Thymus (tissue), 11 donors: ENCODE data around the gene RTKN2. TPM values are rescaled to one million over a fixed set of nuclear protein-coding genes. Genes with fewer than 3 reads are reported as not detected.

Experiments used
- DNase-seq, 9 donors: peaks; one replicate each; pipeline ENCODE4 v3.0.0-alpha.2; 2013; ENCODE audit warnings: low spot score in 9 of 9, low read depth in 6 of 9, missing footprints in 1 of 9
- H3K27ac ChIP-seq, 2 donors: one replicate each; pipeline ENCODE4 v1.5.1; 2013; ENCODE audit warnings: control low read depth in 1 of 2, low read depth in 1 of 2, low read length in 1 of 2, mild to moderate bottlenecking in 1 of 2, moderate library complexity in 1 of 2
- H3K27me3 ChIP-seq, 2 donors: one replicate each; pipeline ENCODE4 v1.5.1; 2013; ENCODE audit warnings: low read length in 1 of 2; ENCODE audit not compliant: control insufficient read depth in 2 of 2, insufficient read depth in 1 of 2
- H3K36me3 ChIP-seq, 2 donors: one replicate each; pipeline ENCODE4 v1.5.1; 2013; ENCODE audit warnings: low read length in 1 of 2, mild to moderate bottlenecking in 1 of 2, moderate library complexity in 1 of 2; ENCODE audit not compliant: control insufficient read depth in 2 of 2, insufficient read depth in 2 of 2
- H3K4me1 ChIP-seq, 2 donors: one replicate each; pipeline ENCODE4 v1.5.1; 2013; ENCODE audit warnings: low read length in 2 of 2; ENCODE audit not compliant: control insufficient read depth in 2 of 2, insufficient read depth in 2 of 2
- H3K4me3 ChIP-seq, 2 donors: one replicate each; pipeline ENCODE4 v1.5.1; 2013; ENCODE audit warnings: low read length in 2 of 2, control low read depth in 1 of 2, mild to moderate bottlenecking in 1 of 2
- H3K9me3 ChIP-seq, 2 donors: one replicate each; pipeline ENCODE4 v1.5.1; 2013; ENCODE audit warnings: low read length in 1 of 2, mild to moderate bottlenecking in 1 of 2; ENCODE audit not compliant: control insufficient read depth in 2 of 2, insufficient read depth in 1 of 2
- WGBS: extraction: QIAGEN DNeasy Blood & Tissue Kit; methylation state at CpG from one replicate; pipeline ENCODE4 v1.1.7; 2013; 5-methylcytosine and 5-hydroxymethylcytosine counted together
- polyA plus RNA-seq: library from polyadenylated mRNA; stranded (reverse); fragments of 200-250 nt; gene quantifications from one replicate; pipeline ENCODE4 v1.2.3, GENCODE V29; 2013
- total RNA-seq: library from RNA; stranded (reverse); fragments of 120-200 nt; gene quantifications from one replicate; pipeline ENCODE4 v1.2.4, GENCODE V29; 2013
- donor health status: healthy.

Gene RTKN2
- total and polyA plus RNA-seq, 2 donors, result 5.0 to 6.2 TPM

GRCh38 chr10:62163024-62163423 lies 105.6 kb downstream of the RTKN2 start:
- WGBS, result 98% methylated on average over 2 of the region's 2 CpGs
- Histone ChIP-seq H3K4me1 (no peaks in the 10 kb centered on the region), H3K9me3 (no peaks in the 10 kb centered on the region), H3K27me3 (no peaks in the 10 kb centered on the region), H3K4me3 (no peak overlapping the region), H3K27ac (no peak overlapping the region), H3K36me3 (no peaks in the 10 kb centered on the region)
- DNase-seq, result no peak

- Histone ChIP-seq H3K4me1 (no peaks in the 10 kb centered on the region), H3K9me3 (no peaks in the 10 kb centered on the region), H3K36me3 (no peaks in the 10 kb centered on the region), H3K27me3 (no peaks in the 10 kb centered on the region), H3K27ac (no peak overlapping the region), H3K4me3 (no peak overlapping the region)
- WGBS, result 98% methylated on average over 4 of the region's 4 CpGs
- DNase-seq, result no peak
Measured at GRCh38 chr10:62162261-62162981, 106.2 kb downstream of the RTKN2 start.

- no peaks in the 10 kb centered on the region for H3K27me3 ChIP-seq
- 98% methylated on average over 3 of the region's 3 CpGs for WGBS
- DNase-seq, result no peak
- no peaks in the 10 kb centered on the region for H3K4me1 ChIP-seq
- no peak overlapping the region for H3K27ac ChIP-seq
- no peaks in the 10 kb centered on the region for H3K36me3 ChIP-seq
- H3K4me3 ChIP-seq, result no peak overlapping the region
- peaks cover 0 to 1% of the 10 kb centered on the region in 2 donors for H3K9me3 ChIP-seq
Measured at GRCh38 chr10:62159351-62159750, 109.3 kb downstream of the RTKN2 start.

GRCh38 chr10:62157601-62158000 lies 111.0 kb downstream of the RTKN2 start:
- Histone ChIP-seq H3K9me3 (peaks cover 0 to 1% of the 10 kb centered on the region in 2 donors), H3K27ac (no peak overlapping the region), H3K27me3 (no peaks in the 10 kb centered on the region), H3K4me3 (no peak overlapping the region), H3K36me3 (no peaks in the 10 kb centered on the region), H3K4me1 (no peaks in the 10 kb centered on the region)
- WGBS, result 96% methylated on average over 3 of the region's 3 CpGs
- DNase-seq, result no peak

- WGBS, result 90% methylated on average over 7 of the region's 7 CpGs
- no peaks in the 10 kb centered on the region for H3K27me3 ChIP-seq
- H3K36me3 ChIP-seq, result no peaks in the 10 kb centered on the region
- H3K4me1 ChIP-seq, result no peaks in the 10 kb centered on the region
- peaks cover 0 to 1% of the 10 kb centered on the region in 2 donors for H3K9me3 ChIP-seq
- no peak overlapping the region for H3K27ac ChIP-seq
- no peak for DNase-seq
- no peak overlapping the region for H3K4me3 ChIP-seq
Measured at GRCh38 chr10:62155054-62155680, 113.5 kb downstream of the RTKN2 start.

- Histone ChIP-seq H3K36me3 (no peaks in the 10 kb centered on the region), H3K4me1 (no peaks in the 10 kb centered on the region), H3K27me3 (no peaks in the 10 kb centered on the region), H3K27ac (no peak overlapping the region), H3K9me3 (peaks cover 0 to 1% of the 10 kb centered on the region in 2 donors), H3K4me3 (no peak overlapping the region)
- no peak for DNase-seq
- WGBS, result 100% methylated on average over 2 of the region's 2 CpGs
Measured at GRCh38 chr10:62154231-62154630, 114.4 kb downstream of the RTKN2 start.

GRCh38 chr10:62153191-62153590 lies 115.5 kb downstream of the RTKN2 start:
- Histone ChIP-seq H3K36me3 (no peaks in the 10 kb centered on the region), H3K27ac (no peak overlapping the region), H3K9me3 (peaks cover 0 to 1% of the 10 kb centered on the region in 2 donors), H3K4me3 (no peak overlapping the region), H3K4me1 (peaks cover 0 to 3% of the 10 kb centered on the region in 2 donors), H3K27me3 (no peaks in the 10 kb centered on the region)
- 97% methylated on average over 1 of the region's 1 CpG for WGBS
- DNase-seq, result no peak

GRCh38 chr10:62149621-62150020 lies 119.0 kb downstream of the RTKN2 start:
- H3K27me3 ChIP-seq, result no peaks in the 10 kb centered on the region
- no peak overlapping the region for H3K27ac ChIP-seq
- H3K4me3 ChIP-seq, result no peak overlapping the region
- no peak for DNase-seq
- no peaks in the 10 kb centered on the region for H3K36me3 ChIP-seq
- H3K9me3 ChIP-seq, result no peaks in the 10 kb centered on the region
- H3K4me1 ChIP-seq, result peaks cover 0 to 3% of the 10 kb centered on the region in 2 donors

GRCh38 chr10:62148155-62148554 lies 120.5 kb downstream of the RTKN2 start:
- WGBS, result 98% methylated on average over 3 of the region's 3 CpGs
- no peaks in the 10 kb centered on the region for H3K27me3 ChIP-seq

More at GRCh38 chr10:62148155-62148554, 120.5 kb downstream of the RTKN2 start:
- Histone ChIP-seq H3K36me3 (no peaks in the 10 kb centered on the region), H3K4me1 (peaks cover 0 to 3% of the 10 kb centered on the region in 2 donors), H3K4me3 (no peak overlapping the region), H3K27ac (no peak overlapping the region), H3K9me3 (no peaks in the 10 kb centered on the region)
- no peak for DNase-seq
